Neural progenitor cell (in vitro differentiated cells): ENCODE data around the gene ZNF595. TPM values are rescaled to one million over a fixed set of nuclear protein-coding genes. Genes with fewer than 3 reads are reported as not detected.
"Not testable (repeated sequence)": the region's sequence is repeated elsewhere in the genome, so short reads cannot be mapped to it uniquely, and the experiment has no call there.

Experiments used
- DNase-seq: peaks from one replicate; pipeline ENCODE4 v3.0.0-alpha.2; 2016; ENCODE audit warnings: low spot score
- H2AFZ ChIP-seq: fragments of 200-600 bp; sonication (generic); replicated peaks from 2 replicates; pipeline ENCODE4 v1.6.1; 2016; ENCODE audit warnings: antibody characterized with exemption
- H3F3A ChIP-seq: fragments of 200-600 bp; sonication (generic); 2 replicates; pipeline ENCODE4 v1.6.1; 2016; ENCODE audit warnings: antibody characterized with exemption, low read depth
- H3K27ac ChIP-seq: fragments of 200-600 bp; sonication (generic); 2 replicates; pipeline ENCODE4 v1.5.1; 2016; ENCODE audit warnings: mild to moderate bottlenecking
- H3K27me3 ChIP-seq: fragments of 200-600 bp; sonication (generic); 2 replicates; pipeline ENCODE4 v1.6.1; 2016; ENCODE audit warnings: mild to moderate bottlenecking, moderate library complexity
- H3K36me3 ChIP-seq: fragments of 200-600 bp; sonication (generic); 2 replicates; pipeline ENCODE4 v1.5.1; 2016
- H3K4me1 ChIP-seq: fragments of 200-600 bp; sonication (generic); 2 replicates; pipeline ENCODE4 v1.6.1; 2016; ENCODE audit warnings: mixed run types
- H3K4me2 ChIP-seq: fragments of 200-600 bp; sonication (generic); 2 replicates; pipeline ENCODE4 v1.6.1; 2016
- H3K4me3 ChIP-seq: fragments of 200-600 bp; sonication (generic); 2 replicates; pipeline ENCODE4 v1.5.1; 2016
- H3K79me2 ChIP-seq: fragments of 200-600 bp; sonication (generic); 2 replicates; pipeline ENCODE4 v1.6.1; 2016; ENCODE audit warnings: low read depth
- H3K9ac ChIP-seq: fragments of 200-600 bp; sonication (generic); 2 replicates; pipeline ENCODE4 v1.6.1; 2016
- H3K9me3 ChIP-seq: fragments of 200-600 bp; sonication (generic); 2 replicates; pipeline ENCODE4 v1.5.1; 2016; ENCODE audit warnings: low read depth
- H4K20me1 ChIP-seq: fragments of 200-600 bp; sonication (generic); 2 replicates; pipeline ENCODE4 v1.6.1; 2016; ENCODE audit warnings: low read depth
- H3K27ac Mint-ChIP-seq: 3 replicates; pipeline ENCODE4 v1.8.0; 2021; ENCODE audit warnings: mixed read lengths
- H3K27me3 Mint-ChIP-seq: 2 replicates; pipeline ENCODE4 v1.8.0; 2022; ENCODE audit warnings: low read depth, mild to moderate bottlenecking, inconsistent platforms, moderate library complexity, mixed read lengths; ENCODE audit not compliant: insufficient read depth
- H3K36me3 Mint-ChIP-seq: 3 replicates; pipeline ENCODE4 v1.8.0; 2021; ENCODE audit warnings: mixed read lengths
- H3K4me1 Mint-ChIP-seq: 3 replicates; pipeline ENCODE4 v1.8.0; 2021; ENCODE audit warnings: mixed read lengths
- H3K4me3 Mint-ChIP-seq: 3 replicates; pipeline ENCODE4 v1.8.0; 2021; ENCODE audit warnings: mild to moderate bottlenecking, moderate library complexity, mixed read lengths
- H3K9me3 Mint-ChIP-seq: 3 replicates; pipeline ENCODE4 v1.8.0; 2020; ENCODE audit warnings: mixed read lengths
- EZH2 ChIP-seq: fragments of 200-600 bp; sonication (generic); IDR thresholded peaks from 2 replicates; pipeline ENCODE4 v1.6.1; 2017; ENCODE audit warnings: antibody characterized with exemption, mild to moderate bottlenecking, moderate library complexity
- EZH2phosphoT487 ChIP-seq: fragments of 200-600 bp; sonication (generic); IDR thresholded peaks from 2 replicates; pipeline ENCODE4 v1.6.1; 2017; ENCODE audit warnings: antibody characterized with exemption
- total RNA-seq: library from RNA; depleted of rRNA; stranded (reverse); fragments of >200 nt; gene quantifications from 2 replicates; pipeline ENCODE4 v1.2.3, GENCODE V29; 2015; ENCODE audit warnings: low replicate concordance
- TF ChIP-seq, protein P1 (sequence below): fragments of 200-600 bp; sonication (generic); IDR thresholded peaks from 2 replicates; pipeline ENCODE4 v1.5.1; 2017; ENCODE audit warnings: antibody characterized with exemption, mild to moderate bottlenecking

The ZNF595 gene
- total RNA-seq, 1 donor from 2014 or later, result 36.0 TPM

DNA sequence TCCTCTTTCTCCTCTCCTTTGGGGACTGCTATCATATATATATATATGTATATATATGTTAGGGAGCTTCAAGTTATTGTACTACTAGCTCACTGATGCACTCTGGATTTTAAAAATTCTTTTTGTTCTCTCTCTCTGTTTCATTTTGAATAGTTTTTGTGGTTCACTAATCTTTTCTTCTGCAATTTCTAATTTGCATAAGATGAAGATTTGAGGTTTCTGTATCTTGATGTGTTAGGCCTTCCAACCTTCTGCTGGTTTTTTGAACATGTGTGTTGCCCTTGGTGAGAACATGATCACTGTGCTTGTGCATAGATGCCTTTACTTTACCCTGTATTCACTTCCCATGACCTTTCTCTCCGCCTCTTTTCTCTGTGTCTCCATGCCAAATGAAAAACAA, 63.4 kb downstream of the ZNF595 start:
- no peak for DNase-seq

DNA sequence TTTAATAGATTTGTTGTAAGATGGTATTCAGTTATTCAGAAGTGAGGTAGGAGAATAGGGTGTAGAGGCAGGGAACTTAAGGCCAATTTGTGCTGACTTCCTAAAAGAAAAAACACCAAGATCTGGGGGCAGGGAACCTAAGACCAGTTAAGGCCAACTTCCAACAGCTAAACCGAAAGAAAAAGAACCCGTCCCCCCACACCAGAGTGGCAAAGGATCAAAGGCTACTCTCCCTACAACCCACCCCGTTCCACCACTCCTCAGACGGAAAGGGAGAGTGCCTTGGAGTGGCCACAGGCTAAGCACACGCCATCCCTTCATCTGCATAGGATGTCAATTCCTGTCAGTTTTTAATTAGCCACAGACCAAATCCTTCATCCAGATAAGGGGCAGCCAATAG, 67.5 kb downstream of the ZNF595 start:
- peaks cover 9% of the 10 kb centered on the region for H4K20me1 ChIP-seq
- H3K4me3 ChIP-seq, result no peak overlapping the region
- TF ChIP-seq EZH2phosphoT487 (no peak), EZH2 (no peak)
- TF ChIP-seq, protein P1, sequence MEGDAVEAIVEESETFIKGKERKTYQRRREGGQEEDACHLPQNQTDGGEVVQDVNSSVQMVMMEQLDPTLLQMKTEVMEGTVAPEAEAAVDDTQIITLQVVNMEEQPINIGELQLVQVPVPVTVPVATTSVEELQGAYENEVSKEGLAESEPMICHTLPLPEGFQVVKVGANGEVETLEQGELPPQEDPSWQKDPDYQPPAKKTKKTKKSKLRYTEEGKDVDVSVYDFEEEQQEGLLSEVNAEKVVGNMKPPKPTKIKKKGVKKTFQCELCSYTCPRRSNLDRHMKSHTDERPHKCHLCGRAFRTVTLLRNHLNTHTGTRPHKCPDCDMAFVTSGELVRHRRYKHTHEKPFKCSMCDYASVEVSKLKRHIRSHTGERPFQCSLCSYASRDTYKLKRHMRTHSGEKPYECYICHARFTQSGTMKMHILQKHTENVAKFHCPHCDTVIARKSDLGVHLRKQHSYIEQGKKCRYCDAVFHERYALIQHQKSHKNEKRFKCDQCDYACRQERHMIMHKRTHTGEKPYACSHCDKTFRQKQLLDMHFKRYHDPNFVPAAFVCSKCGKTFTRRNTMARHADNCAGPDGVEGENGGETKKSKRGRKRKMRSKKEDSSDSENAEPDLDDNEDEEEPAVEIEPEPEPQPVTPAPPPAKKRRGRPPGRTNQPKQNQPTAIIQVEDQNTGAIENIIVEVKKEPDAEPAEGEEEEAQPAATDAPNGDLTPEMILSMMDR, result no peak
- H3K79me2 ChIP-seq, result peaks cover 12% of the 10 kb centered on the region
- no peaks in the 10 kb centered on the region for H3F3A ChIP-seq
- peaks cover 6% of the 10 kb centered on the region for H3K36me3 Mint-ChIP-seq
- H3K27ac Mint-ChIP-seq, result no peak overlapping the region
- peaks cover 11% of the 10 kb centered on the region for H3K27me3 Mint-ChIP-seq
- H3K27me3 ChIP-seq, result no peaks in the 10 kb centered on the region
- no peaks in the 10 kb centered on the region for H3K36me3 ChIP-seq
- DNase-seq, result no peak
- H3K4me1 ChIP-seq, result no peaks in the 10 kb centered on the region
- H3K9ac ChIP-seq, result no peak overlapping the region
- H2AFZ ChIP-seq, result no peak overlapping the region
- peaks cover 10% of the 10 kb centered on the region for H3K9me3 ChIP-seq
- peaks cover 6% of the 10 kb centered on the region for H3K4me1 Mint-ChIP-seq
- peaks cover 47% of the 10 kb centered on the region for H3K9me3 Mint-ChIP-seq
- no peak overlapping the region for H3K4me2 ChIP-seq
- H3K27ac ChIP-seq, result no peak overlapping the region
- no peak overlapping the region for H3K4me3 Mint-ChIP-seq

More for the DNA sequence above, 63.4 kb downstream of the ZNF595 start:
- Mint-ChIP-seq H3K4me3 (no peak overlapping the region), H3K27me3 (peaks cover 6% of the 10 kb centered on the region), H3K4me1 (no peaks in the 10 kb centered on the region), H3K36me3 (no peaks in the 10 kb centered on the region), H3K27ac (no peak overlapping the region), H3K9me3 (peaks cover 36% of the 10 kb centered on the region)
- Histone ChIP-seq H2AFZ (no peak overlapping the region), H3K4me2 (no peak overlapping the region), H3K36me3 (no peaks in the 10 kb centered on the region), H3F3A (no peaks in the 10 kb centered on the region), H3K9ac (no peak overlapping the region), H3K27me3 (no peaks in the 10 kb centered on the region), H3K9me3 (no peaks in the 10 kb centered on the region), H4K20me1 (no peaks in the 10 kb centered on the region), H3K79me2 (no peaks in the 10 kb centered on the region), H3K27ac (no peak overlapping the region), H3K4me1 (no peaks in the 10 kb centered on the region), H3K4me3 (no peak overlapping the region)
- no peak for TF ChIP-seq EZH2
- TF ChIP-seq, protein P1, result no peak
- no peak for TF ChIP-seq EZH2phosphoT487

DNA sequence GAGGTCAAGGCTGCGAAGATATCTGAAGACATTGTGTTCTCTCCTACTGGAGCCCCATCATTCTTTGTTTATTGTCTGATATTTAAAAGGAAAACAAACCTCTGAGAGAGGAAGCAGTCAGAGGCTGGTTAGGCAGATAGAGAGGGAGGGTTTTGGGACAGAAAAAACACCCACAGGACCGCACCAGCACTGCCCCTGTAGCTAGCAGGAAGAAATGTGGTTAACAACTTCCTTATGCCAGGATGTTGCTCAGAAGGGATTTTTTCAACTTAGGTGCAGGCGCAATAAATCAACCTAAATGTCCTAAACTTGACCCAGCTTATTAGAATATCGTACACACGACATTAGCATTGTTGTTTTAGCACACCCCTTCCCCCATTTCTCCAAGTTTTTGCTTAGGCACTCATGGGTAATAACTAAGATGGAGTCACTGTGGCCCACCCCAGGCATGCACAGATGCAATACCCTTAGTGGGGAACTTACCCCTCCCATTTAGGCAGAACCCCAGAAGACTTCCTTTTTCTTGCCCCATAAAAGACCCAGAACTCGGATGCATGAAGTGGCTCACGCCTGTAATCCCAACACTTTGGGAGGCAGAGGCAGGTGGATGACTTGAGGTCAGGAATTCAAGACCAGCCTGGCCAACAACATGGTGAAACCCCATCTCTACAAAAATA, 68.4 kb downstream of the ZNF595 start:
- Mint-ChIP-seq H3K27ac (no peak overlapping the region), H3K27me3 (peaks cover 11% of the 10 kb centered on the region), H3K36me3 (peaks cover 15% of the 10 kb centered on the region), H3K4me1 (peaks cover 10% of the 10 kb centered on the region), H3K4me3 (no peak overlapping the region), H3K9me3 (peaks cover 55% of the 10 kb centered on the region)
- Histone ChIP-seq H2AFZ (no peak overlapping the region), H3K27me3 (no peaks in the 10 kb centered on the region), H3K36me3 (peaks cover 4% of the 10 kb centered on the region), H3K9me3 (peaks cover 10% of the 10 kb centered on the region), H3K9ac (no peak overlapping the region), H3K4me2 (no peak overlapping the region), H3F3A (no peaks in the 10 kb centered on the region), H3K27ac (no peak overlapping the region), H4K20me1 (peaks cover 14% of the 10 kb centered on the region), H3K79me2 (peaks cover 22% of the 10 kb centered on the region), H3K4me3 (no peak overlapping the region), H3K4me1 (no peaks in the 10 kb centered on the region)
- DNase-seq, result no peak
- TF ChIP-seq, protein P1, result no peak
- TF ChIP-seq EZH2phosphoT487, result no peak
- TF ChIP-seq EZH2, result no peak

DNA sequence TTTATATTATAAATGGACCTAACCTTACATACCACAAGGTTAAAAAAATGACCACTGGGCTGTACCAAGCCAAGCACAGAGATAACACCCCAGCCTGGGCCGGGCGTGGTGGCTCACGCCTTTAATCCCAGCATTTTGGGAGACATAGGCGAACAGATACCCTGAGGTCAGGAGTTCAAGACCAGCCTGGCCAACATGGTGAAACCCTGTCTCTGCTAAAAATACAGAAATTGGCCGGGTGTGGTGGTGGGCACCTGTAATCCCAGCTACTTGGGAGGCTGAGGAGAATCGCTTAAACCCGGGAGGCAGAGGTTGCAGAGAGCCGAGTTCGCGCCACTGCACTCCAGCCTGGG, 70.8 kb downstream of the ZNF595 start:
- Histone ChIP-seq H3K4me3 (peak overlapping the region; percentile 76), H3K79me2 (peaks cover 26% of the 10 kb centered on the region), H4K20me1 (peaks cover 14% of the 10 kb centered on the region), H2AFZ (peak overlapping the region; percentile 77)
- not testable (repeated sequence) for H3K27me3 ChIP-seq, H3K9me3 ChIP-seq, DNase-seq, H3K36me3 ChIP-seq, H3K4me2 ChIP-seq, H3F3A ChIP-seq, H3K27ac ChIP-seq, H3K4me1 ChIP-seq, H3K9ac ChIP-seq, H3K27ac Mint-ChIP-seq
- H3K4me1 Mint-ChIP-seq, result peaks cover 10% of the 10 kb centered on the region
- peak overlapping the region; percentile 99 for H3K4me3 Mint-ChIP-seq
- H3K36me3 Mint-ChIP-seq, result peaks cover 16% of the 10 kb centered on the region
- peaks cover 11% of the 10 kb centered on the region for H3K27me3 Mint-ChIP-seq
- peaks cover 54% of the 10 kb centered on the region for H3K9me3 Mint-ChIP-seq
